Embryonic facial prominence (tissue), 1 donor: ENCODE results near the gene SMARCD3.

Experiments
- DNase-seq: peaks from one replicate; pipeline ENCODE4 v3.0.0-alpha.2; 2016; ENCODE audit errors: extremely low spot score

SMARCD3 gene

GRCh38 chr7:151272877-151273276 is 24.4 kb upstream of the SMARCD3 start:
- no peak for DNase-seq

GRCh38 chr7:151272405-151272804 is 23.9 kb upstream of the SMARCD3 start:
- no peak for DNase-seq

- DNase-seq, result no peak
Measured at GRCh38 chr7:151271699-151272355, 23.3 kb upstream of the SMARCD3 start.

GRCh38 chr7:151269511-151269910 is 21.0 kb upstream of the SMARCD3 start:
- no peak for DNase-seq

GRCh38 chr7:151265351-151265931 is 16.9 kb upstream of the SMARCD3 start:
- DNase-seq, result no peak

GRCh38 chr7:151264615-151265014 is 16.1 kb upstream of the SMARCD3 start:
- DNase-seq, result no peak

GRCh38 chr7:151261529-151261928 is 13.0 kb upstream of the SMARCD3 start:
- no peak for DNase-seq

- DNase-seq, result no peak
Measured at GRCh38 chr7:151260883-151261282, 12.4 kb upstream of the SMARCD3 start.

- no peak for DNase-seq
Measured at GRCh38 chr7:151260471-151260870, 12.0 kb upstream of the SMARCD3 start.

GRCh38 chr7:151257990-151258389 is 9.5 kb upstream of the SMARCD3 start:
- no peak for DNase-seq

GRCh38 chr7:151256410-151257045 is 8.0 kb upstream of the SMARCD3 start:
- DNase-seq, result no peak

- no peak for DNase-seq
Measured at GRCh38 chr7:151255390-151255789, 6.9 kb upstream of the SMARCD3 start.

- DNase-seq, result no peak
Measured at GRCh38 chr7:151254851-151255250, 6.4 kb upstream of the SMARCD3 start.

- no peak for DNase-seq
Measured at GRCh38 chr7:151254316-151254715, 5.8 kb upstream of the SMARCD3 start.

- DNase-seq, result no peak
Measured at GRCh38 chr7:151252961-151253711, 4.6 kb upstream of the SMARCD3 start.

GRCh38 chr7:151252561-151252835 is 4.0 kb upstream of the SMARCD3 start:
- no peak for DNase-seq

GRCh38 chr7:151251689-151252560 is 3.4 kb upstream of the SMARCD3 start:
- DNase-seq, result no peak

- DNase-seq, result no peak
Measured at GRCh38 chr7:151251328-151251688, 2.8 kb upstream of the SMARCD3 start.

GRCh38 chr7:151250181-151251132 is 2.0 kb upstream of the SMARCD3 start:
- DNase-seq, result no peak

GRCh38 chr7:151249732-151250072 is 1.2 kb upstream of the SMARCD3 start:
- no peak for DNase-seq
